Activated CD4-positive, CD25-positive, alpha-beta regulatory T cell treated with anti-CD3 and anti-CD28 coated beads, Interleukin-2, amount 50 U/mL, for 16 hours (primary cell): Measurements from ENCODE around the gene NLRX1.
"Not testable (repeated sequence)": the region's sequence is repeated elsewhere in the genome, so short reads cannot be mapped to it uniquely, and the experiment has no call there.

Source experiments
- DNase-seq: peaks from one replicate; pipeline ENCODE4 v3.0.0-alpha.2; 2020; ENCODE audit warnings: low read depth, low spot score

The NLRX1 gene

DNA sequence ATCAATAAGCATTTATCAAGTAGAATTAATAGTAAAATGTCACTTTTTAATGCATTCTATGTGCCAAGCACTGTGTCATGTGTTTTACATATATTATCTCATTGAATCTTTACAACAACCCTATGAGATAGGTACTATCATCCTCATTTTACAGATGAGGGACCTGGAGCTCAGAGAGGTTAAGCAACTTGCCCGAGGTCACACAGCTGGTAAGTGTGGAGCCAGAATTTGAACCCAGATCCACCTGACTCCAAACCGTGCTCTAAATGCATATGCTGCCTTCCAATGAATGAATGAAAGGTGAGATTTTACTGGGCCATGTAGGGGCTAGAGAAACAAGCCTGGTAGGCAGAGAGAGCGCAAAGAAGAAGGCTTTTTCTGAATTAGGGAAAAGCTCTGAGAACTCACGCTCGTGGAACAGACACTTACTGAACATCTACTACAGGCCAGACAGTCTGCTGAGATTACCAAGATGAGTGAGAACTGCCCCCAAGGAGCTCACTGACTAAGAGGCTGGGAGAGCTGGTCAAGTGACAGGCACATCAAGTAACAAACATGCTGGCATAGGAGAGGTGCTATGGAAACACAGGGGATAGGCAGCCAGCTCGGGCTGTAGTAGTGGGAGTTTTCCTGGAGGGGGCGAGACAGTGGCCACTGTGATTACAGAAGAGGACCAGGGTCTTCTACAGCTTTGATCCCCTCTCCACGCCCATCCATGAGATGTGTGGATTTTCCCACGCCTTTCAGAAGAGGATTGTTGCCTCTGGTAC is 15.3 kb upstream of the NLRX1 start:
- DNase-seq: no peak

- no peak for DNase-seq
Observed at GRCh38 chr11:119154178-119154577, 14.3 kb upstream of the NLRX1 start.

DNA sequence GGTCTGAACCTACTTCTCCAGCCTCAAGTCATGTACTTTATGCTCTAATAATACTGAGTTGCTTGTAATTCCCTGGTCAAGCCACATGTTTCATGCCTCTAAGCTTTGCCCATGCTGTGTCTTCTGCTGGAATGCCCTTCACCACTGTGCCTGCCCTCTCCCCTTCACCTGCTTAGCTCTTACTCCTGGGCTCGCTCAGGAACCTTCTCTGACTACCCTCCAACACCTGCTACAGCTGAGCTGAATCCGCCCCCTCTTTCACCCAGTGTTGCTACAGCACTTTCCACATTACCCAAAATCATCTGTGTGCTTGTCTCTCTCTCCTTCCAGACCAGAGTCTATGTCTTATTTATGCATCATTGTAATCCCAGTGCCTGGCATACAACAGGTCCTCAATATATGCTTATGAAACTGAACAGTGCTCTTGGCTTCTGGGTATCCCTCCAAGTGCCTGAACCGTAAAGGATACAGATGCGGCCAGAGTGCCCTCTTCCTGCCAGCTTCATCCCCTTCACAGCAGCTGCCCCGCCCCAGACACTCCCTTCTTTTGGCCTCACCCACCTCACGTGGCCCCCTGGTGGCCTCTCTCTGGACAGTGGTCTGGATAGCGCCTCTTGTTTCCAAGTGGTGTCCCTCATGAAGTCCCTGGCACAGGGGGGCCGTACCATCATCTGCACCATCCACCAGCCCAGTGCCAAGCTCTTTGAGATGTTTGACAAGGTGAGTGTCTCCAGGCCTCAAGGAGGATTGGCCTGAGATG is 12.6 kb upstream of the NLRX1 start:
- no peak for DNase-seq

GRCh38 chr11:119156496-119156895 is 12.0 kb upstream of the NLRX1 start:
- DNase-seq: no peak

DNA sequence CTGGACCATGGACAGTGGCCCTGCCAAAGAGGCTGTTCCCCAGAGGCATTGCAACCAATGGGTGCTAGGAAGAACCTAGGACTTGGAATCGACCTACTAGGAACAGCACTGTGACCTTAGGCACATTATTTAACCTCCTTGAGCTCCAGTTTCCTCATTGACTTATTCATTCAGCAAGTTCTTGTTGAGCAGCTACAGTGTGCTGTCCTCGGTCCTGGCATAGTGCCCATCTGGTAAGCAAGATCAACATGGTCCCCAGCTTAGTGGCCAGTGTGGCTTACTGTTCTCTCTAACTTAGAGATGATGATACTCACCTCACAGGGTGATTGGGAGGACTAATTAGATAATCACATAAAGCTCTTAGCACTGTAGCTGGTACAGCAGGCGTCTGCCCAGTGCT is 11.5 kb upstream of the NLRX1 start:
- DNase-seq: no peak

DNA sequence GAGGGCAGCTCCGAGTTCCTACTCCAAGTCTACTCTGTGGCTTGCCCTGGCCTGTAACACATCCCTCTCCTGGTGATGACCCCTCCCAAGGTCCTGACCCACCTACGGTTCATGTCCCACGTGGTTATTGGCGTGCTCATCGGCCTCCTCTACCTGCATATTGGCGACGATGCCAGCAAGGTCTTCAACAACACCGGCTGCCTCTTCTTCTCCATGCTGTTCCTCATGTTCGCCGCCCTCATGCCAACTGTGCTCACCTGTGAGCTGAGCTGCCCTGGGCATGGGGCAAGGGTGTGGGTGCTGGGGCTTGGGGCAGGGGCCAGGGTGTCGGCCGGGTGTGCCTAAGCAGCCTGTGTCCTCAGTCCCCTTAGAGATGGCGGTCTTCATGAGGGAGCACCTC is 10.1 kb upstream of the NLRX1 start:
- DNase-seq: no peak

DNA sequence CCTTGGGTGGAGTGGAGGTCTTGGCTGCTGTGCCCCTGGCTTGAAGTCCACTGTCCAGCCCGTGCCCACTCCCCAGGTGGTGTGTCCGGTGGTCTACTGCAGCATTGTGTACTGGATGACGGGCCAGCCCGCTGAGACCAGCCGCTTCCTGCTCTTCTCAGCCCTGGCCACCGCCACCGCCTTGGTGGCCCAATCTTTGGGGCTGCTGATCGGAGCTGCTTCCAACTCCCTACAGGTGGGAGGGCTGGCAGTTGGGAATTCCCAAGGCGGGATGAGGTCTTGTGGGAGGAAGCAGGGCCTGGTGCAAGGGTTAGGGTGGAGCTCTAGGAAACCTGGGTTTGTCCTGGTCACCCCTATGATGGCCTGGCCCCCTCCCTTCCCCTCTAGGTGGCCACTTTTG is 8.4 kb upstream of the NLRX1 start:
- DNase-seq: no peak

DNA sequence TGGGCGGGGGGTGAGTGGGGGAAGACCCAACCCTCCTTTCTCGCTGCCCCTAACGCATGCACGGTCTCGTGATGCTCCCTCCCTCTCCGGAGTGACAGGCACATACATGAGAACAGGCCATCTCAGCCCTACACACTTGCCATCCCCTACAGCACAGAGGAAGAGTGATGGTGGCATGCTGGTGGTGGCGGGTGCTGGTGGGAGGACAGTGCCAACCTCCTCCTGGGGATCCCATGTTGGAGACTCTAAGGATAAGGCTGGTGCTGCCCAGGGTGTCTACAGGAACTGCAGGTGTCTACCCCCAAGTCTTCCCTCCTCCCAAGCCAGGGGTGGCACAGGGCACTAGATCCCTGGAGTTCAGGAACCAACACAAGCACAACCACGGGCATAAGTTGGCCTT is 6.7 kb upstream of the NLRX1 start:
- no peak for DNase-seq

GRCh38 chr11:119166368-119167076 is 2.0 kb upstream of the NLRX1 start:
- no peak for DNase-seq

DNA sequence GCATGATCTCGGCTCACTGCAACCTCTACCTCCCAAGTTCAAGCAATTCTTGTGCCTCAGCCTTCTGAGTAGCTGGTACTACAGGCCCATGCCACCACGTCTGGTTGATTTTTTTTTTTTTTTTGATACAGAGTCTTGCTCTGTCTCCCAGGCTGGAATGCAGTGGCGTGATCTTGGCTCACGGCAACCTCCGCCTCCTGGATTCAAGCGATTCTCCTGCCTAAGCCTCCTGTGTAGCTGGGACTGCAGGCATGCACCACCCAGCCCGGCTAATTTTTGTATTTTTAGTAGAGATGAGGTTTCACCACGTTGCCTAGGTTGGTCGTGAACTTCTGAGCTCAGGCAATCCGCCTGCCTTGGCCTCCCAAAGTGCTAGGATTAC is 1.5 kb upstream of the NLRX1 start:
- DNase-seq: not testable (repeated sequence)

GRCh38 chr11:119167933-119168332 is 592 bp upstream of the NLRX1 start:
- DNase-seq: no peak

DNA sequence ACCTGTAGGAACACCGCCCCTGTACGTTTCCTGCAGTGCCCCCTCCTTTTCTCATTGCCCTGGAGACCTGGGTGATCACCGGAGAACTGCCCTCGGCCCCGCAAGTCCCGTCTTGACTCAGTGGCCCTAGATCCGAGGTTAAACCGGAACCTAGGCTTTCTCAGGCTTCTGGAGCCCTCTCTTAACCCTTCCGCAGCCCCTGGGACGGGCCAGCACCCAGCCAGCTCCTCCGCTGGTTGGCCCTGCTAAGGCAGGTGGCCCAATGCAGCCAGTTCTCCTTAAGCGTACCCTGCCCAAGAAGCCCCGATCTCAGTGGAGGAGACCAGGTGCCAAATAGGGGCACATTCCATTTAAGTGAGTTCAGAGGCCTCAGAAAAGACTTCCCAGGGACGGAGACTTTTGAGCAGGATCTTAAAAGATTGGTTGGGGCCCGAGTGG is 776 bp downstream of the NLRX1 start:
- DNase-seq: no peak

DNA sequence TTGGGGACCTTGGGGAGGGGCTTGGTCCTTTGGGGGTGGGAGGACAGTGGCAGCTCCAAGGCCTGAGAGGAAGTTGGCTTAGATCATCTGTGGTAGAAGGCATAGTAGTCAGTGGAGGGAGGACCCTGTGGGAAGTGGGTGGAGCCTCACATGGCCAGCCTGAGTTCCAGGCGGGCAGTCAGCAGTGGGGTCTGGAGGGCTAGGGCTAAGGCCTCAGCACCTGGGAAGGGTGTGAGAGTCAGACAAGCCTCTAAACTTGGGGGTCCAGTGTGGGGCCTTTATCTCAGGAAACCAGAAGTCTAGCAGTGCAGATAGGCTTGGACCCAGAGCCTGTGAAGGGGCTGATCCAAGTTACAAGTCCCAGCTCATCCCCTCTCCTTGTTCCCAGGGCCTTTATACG is 4.0 kb downstream of the NLRX1 start:
- no peak for DNase-seq

- no peak for DNase-seq
Observed at GRCh38 chr11:119173453-119173852, 4.9 kb downstream of the NLRX1 start.

DNA sequence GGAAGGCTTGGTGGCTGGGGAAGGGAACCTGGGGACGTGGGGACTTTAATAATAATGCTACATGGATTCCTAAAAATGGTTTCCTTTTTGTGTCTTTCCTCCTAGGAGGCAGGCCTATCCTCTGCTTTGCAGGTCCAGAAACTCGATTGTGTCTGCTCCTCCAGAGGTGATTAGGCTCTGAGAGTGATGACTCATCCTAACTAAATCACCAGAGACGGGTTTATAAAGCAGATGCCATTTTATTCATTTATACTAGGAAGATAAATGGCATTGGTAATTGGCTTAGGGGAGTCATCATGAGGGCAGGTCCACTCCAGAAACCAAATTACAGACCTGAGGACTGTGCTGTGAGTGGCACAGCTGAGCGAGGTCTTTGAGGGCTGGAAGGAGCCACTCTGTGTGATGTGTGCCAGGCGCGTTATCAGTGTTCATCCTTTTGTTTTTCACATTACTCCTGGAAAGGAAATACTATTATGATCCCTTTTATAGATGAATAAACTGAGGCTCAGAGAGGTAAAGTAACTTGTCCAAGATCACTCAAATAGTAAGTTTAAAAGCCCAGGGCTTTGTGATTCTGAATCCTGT is 7.1 kb downstream of the NLRX1 start:
- DNase-seq: no peak

DNA sequence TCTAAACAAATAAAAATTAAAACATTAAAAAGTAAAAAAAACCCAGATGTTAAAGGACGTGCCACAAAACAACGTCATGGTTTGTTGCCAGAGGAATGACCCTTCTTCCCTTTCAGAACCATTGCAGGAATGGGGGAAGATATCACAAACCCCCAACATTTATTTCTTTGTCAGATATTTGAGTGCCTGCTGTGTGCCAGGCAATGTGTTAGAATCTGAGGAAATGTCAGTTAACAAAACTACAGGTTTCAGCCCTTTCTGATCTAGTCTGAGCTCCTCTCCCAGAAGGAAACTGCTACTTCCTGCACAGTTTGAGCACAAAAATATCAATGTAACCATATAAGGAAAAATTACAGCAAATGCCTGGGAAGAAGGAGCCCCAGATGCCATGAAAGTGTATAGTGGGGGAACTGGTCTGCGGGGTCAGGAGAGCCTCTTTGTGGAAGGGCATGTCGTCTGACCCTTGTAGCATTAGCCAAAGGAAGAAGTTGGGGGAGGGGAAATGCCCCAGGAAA is 9.7 kb downstream of the NLRX1 start:
- DNase-seq: no peak

- no peak for DNase-seq
Observed at GRCh38 chr11:119179342-119179741, 10.8 kb downstream of the NLRX1 start.

DNA sequence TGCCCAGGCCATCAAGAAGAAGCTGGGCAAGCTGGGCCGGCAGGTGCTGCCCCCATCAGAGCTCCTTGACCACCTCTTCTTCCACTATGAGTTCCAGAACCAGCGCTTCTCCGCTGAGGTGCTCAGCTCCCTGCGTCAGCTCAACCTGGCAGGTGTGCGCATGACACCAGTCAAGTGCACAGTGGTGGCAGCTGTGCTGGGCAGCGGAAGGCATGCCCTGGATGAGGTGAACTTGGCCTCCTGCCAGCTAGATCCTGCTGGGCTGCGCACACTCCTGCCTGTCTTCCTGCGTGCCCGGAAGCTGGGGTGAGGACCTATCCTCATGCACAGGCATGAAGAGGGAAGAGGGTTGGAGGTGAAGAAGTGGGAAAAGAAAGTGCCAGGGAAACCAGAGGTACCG is 11.5 kb downstream of the NLRX1 start:
- DNase-seq: no peak

DNA sequence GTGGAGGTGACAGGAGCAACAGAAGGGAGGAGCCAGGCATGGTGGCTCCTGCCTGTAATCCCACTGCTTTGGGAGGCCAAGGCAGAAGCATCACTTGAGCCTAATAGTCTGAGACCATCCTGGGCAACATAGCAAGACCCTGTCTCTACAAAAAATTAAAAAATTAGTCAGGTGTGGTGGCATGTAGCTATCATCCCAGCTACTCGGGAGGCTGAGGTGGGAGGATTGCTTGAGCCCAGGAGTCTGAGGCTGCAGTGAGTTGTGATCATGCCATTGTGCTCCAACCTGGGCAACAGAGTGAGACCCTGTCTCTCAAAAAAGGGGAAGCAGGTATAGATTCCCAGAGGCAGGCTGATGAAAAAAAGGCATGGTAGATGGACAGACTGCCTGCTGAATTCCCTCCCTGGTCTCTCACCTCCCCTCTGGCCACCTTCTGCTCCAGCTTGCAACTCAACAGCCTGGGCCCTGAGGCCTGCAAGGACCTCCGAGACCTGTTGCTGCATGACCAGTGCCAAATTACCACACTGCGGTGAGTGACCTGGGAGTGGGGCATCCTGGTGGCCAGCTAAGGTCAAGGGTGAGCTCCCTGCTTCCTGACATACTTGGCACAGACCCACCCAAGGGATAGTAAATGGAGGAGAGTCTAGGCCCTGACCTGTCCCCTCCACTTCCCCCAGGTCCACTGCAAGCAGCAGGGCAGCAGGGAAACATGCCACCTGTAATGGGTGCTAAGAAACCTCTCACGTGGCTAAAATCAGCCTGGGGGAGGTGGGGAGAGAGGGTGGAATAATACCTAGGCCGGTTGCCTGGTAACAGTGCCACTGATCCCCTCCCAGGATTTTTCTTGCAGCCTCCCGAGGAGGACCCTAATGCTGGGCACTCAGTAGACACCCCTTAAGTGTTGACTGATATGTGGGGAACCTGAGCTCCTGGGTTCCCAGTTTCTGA is 12.5 kb downstream of the NLRX1 start:
- no peak for DNase-seq

GRCh38 chr11:119181677-119182412 is 13.3 kb downstream of the NLRX1 start:
- no peak for DNase-seq
